Testis (tissue), 3 donors: ENCODE data around the gene CDH4. TPM values are rescaled to one million over a fixed set of nuclear protein-coding genes. Genes with fewer than 3 reads are reported as not detected.
"Not testable (repeated sequence)": the region's sequence is repeated elsewhere in the genome, so short reads cannot be mapped to it uniquely, and the experiment has no call there.

Experiments
- DNase-seq: peaks from one replicate; pipeline ENCODE4 v3.0.0-alpha.2; 2019
- H3K27ac ChIP-seq, 2 donors: fragments of 200-600 bp; sonication (generic); one replicate each; pipeline ENCODE4 v1.5.1; 2019
- H3K27me3 ChIP-seq: fragments of 200-600 bp; sonication (generic); one replicate; pipeline ENCODE4 v1.5.1; 2019
- H3K36me3 ChIP-seq: fragments of 200-600 bp; sonication (generic); one replicate; pipeline ENCODE4 v1.5.1; 2017; ENCODE audit warnings: low read depth; ENCODE audit errors: missing control alignments
- H3K4me1 ChIP-seq: fragments of 200-600 bp; sonication (generic); one replicate; pipeline ENCODE4 v1.5.1; 2019
- H3K4me3 ChIP-seq, 2 donors: fragments of 200-600 bp; sonication (generic); one replicate each; pipeline ENCODE4 v1.5.1; 2017 to 2019
- H3K9me3 ChIP-seq: fragments of 200-600 bp; sonication (generic); one replicate; pipeline ENCODE4 v1.5.1; 2017
- POLR2A ChIP-seq: fragments of 450-650 bp; IDR thresholded peaks from one replicate; pipeline ENCODE4 v1.6.1; 2017; ENCODE audit warnings: antibody characterized with exemption, mild to moderate bottlenecking, moderate library complexity
- WGBS, 2 donors: methylation state at CpG; one replicate each; pipeline ENCODE4 v1.1.5; 2018; 5-methylcytosine and 5-hydroxymethylcytosine counted together
- intact Hi-C: fragments of 100-400 bp; cut with DNase I; formaldehyde crosslinking; loops from one replicate; pipeline ENCODE4 v1.15.1; 2023; ENCODE audit warnings: low total_unique reads
- polyA plus RNA-seq: library from polyadenylated mRNA; stranded (reverse); fragments of 350-450 nt; fragmentation: Illumina TruSeq; extraction: RNeasy Lipid Tissue Mini Kit (QIAGEN cat#74804); gene quantifications from one replicate; pipeline ENCODE4 v1.2.3, GENCODE V29; 2014; ENCODE audit warnings: low read depth, low replicate concordance; ENCODE audit not compliant: insufficient read depth
- total RNA-seq, 2 donors: library from RNA; depleted of rRNA; stranded (reverse); fragments of >200 nt; gene quantifications; one replicate each; pipeline ENCODE4 v1.2.3, GENCODE V29; 2016
- TF ChIP-seq, protein P1 (sequence below), 3 experiments: fragments of 450-650 bp in 2 of 3; fragments of 200-600 bp in 1 of 3; sonication (generic) in 1 of 3; IDR thresholded peaks; one replicate each; pipeline ENCODE4 v1.5.1; 2016 to 2019; ENCODE audit warnings: antibody characterized with exemption in 3 of 3, mild to moderate bottlenecking in 2 of 3, moderate library complexity in 1 of 3

CDH4 gene
- total and polyA plus RNA-seq, 3 donors from 2014 or later: 1.4 to 3.3 (median 1.9) TPM

DNA sequence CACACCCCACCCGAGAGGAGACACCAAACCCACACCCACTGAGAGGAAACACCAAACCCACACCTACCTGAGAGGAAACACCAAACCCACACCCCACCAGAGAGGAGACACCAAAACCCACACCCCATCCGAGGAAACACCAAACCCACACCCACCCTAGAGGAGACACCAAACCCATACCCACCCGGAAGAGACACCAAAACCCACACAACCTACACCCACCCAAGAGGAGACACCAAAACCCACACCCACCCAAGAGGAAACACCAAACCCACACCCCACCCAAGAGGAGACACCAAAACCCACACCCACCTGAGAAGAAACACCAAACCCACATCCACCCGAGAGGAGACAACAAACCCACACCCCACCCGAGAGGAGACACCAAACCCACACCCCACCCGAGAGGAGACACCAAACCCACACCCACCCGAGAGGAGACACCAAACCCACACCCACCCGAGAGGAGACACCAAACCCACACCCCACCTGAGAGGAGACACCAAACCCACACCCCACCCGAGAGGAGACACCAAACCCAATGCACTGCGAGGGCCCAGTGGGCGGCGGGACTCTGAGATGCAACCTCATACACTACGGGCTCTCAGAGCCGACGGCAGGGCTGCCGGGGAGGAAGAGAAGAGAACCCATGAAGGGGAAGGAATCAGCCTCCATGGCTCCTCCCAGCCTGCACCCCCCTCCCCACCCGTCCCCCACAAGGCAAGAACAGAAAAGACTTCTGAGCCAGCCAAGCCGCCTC lies 730.3 kb downstream of the CDH4 start:
- Histone ChIP-seq H3K9me3 (no peaks in the 10 kb centered on the region), H3K27me3 (no peaks in the 10 kb centered on the region), H3K27ac (no peak overlapping the region), H3K4me3 (no peak overlapping the region), H3K36me3 (no peaks in the 10 kb centered on the region), H3K4me1 (no peaks in the 10 kb centered on the region)
- no peak for DNase-seq
- TF ChIP-seq POLR2A: no peak
- TF ChIP-seq, protein P1, sequence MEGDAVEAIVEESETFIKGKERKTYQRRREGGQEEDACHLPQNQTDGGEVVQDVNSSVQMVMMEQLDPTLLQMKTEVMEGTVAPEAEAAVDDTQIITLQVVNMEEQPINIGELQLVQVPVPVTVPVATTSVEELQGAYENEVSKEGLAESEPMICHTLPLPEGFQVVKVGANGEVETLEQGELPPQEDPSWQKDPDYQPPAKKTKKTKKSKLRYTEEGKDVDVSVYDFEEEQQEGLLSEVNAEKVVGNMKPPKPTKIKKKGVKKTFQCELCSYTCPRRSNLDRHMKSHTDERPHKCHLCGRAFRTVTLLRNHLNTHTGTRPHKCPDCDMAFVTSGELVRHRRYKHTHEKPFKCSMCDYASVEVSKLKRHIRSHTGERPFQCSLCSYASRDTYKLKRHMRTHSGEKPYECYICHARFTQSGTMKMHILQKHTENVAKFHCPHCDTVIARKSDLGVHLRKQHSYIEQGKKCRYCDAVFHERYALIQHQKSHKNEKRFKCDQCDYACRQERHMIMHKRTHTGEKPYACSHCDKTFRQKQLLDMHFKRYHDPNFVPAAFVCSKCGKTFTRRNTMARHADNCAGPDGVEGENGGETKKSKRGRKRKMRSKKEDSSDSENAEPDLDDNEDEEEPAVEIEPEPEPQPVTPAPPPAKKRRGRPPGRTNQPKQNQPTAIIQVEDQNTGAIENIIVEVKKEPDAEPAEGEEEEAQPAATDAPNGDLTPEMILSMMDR (IDR thresholded peaks at IDR 0.05): no peak
- WGBS, 2 donors: 80 to 90% methylated on average over 14 to 18 of the region's 18 CpGs
- intact Hi-C loops: no loop called here

DNA sequence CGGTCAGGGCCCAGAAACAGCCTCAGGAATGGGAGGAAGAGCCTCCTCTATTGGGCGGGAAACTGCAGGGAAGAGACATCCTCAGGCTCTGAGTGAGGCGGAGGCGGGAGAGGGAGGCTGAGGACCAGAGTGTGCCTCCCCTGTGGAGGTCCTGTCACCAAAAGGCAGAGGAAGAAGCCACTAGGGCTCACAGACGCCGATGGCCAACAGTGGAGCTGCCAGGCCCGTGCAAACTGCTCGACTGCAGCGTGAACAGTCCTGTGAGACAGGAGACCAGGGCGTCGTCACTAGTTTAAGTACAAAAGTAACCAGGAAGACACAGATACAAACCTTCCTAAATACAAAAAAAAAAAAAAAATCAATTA lies 730.9 kb downstream of the CDH4 start:
- no peak for DNase-seq
- H3K4me1 ChIP-seq: no peaks in the 10 kb centered on the region
- WGBS, 2 donors: 88 to 90% methylated on average over 11 of the region's 11 CpGs
- H3K9me3 ChIP-seq: no peaks in the 10 kb centered on the region
- no peak overlapping the region for H3K4me3 ChIP-seq
- no peaks in the 10 kb centered on the region for H3K27me3 ChIP-seq
- TF ChIP-seq POLR2A: no peak
- TF ChIP-seq, protein P1 (IDR thresholded peaks at IDR 0.05): no peak
- no peaks in the 10 kb centered on the region for H3K36me3 ChIP-seq
- intact Hi-C loops: no loop called here
- H3K27ac ChIP-seq: no peak overlapping the region

DNA sequence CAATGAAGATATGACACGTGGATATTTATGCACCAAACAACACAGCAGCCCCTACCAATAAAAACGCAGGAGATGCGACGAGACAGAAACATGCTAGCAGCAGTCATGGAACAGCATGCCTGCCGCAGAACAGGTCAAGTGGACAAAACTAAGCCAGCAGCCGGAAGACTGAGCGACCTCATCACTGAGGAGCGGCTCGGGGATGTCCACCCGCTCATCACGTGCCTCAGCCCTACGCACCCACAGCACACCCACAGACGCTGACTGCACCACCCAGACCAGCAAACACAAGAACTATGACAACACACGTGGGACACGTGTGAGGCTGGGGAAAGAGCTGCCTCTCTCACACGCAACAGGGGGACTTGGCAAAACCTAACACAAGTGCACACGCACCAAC lies 731.9 kb downstream of the CDH4 start:
- TF ChIP-seq POLR2A: no peak
- TF ChIP-seq, protein P1 (IDR thresholded peaks at IDR 0.05): no peak
- Histone ChIP-seq H3K4me3 (no peak overlapping the region), H3K27ac (no peak overlapping the region), H3K4me1 (no peaks in the 10 kb centered on the region), H3K9me3 (no peaks in the 10 kb centered on the region), H3K36me3 (no peaks in the 10 kb centered on the region), H3K27me3 (no peaks in the 10 kb centered on the region)
- no peak for DNase-seq
- 82 to 85% methylated on average over 11 to 17 of the region's 17 CpGs for WGBS, 2 donors
- intact Hi-C loops: no loop called here

DNA sequence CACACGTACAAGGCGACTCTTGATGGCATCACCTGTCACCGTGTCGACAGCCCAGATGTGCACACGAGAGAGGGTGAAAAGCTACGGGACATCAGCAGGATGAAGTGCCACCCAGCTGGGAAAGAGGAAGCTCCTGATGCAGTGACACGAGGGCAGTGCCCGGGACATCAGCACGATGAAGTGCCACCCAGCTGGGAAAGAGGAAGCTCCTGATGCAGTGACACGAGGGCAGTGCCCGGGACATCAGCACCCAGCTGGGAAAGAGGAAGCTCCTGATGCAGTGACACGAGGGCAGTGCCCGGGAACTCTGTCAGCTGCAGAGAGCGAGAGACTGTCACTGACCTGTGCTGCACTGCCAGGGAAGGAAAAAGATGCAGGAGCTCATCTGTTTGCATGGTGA lies 732.4 kb downstream of the CDH4 start:
- H3K27me3 ChIP-seq, H3K4me3 ChIP-seq, H3K36me3 ChIP-seq, intact Hi-C loops, H3K27ac ChIP-seq, H3K9me3 ChIP-seq, H3K4me1 ChIP-seq, DNase-seq: not testable (repeated sequence)
- 81 to 93% methylated on average over 12 to 14 of the region's 14 CpGs for WGBS, 2 donors

DNA sequence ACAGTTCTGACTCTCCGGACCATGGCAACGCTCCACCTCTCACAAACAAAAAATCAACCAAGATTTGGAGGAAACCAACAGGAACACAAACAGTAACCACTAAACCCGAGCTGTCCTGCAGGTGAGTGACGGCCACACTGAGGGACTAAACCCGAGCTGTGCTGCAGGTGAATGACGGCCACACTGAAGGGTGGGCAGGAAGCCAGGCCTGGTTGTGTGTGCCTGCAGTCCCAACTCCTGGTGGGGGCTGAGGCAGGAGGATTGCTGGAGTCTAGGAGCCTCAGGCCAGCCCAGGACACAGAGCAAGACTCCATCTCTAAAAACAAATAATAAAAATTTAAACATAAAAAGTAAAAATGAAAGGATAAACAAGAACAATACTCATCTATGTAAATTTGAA lies 733.0 kb downstream of the CDH4 start:
- intact Hi-C loops: no loop called here
- no peaks in the 10 kb centered on the region for H3K36me3 ChIP-seq
- H3K27me3 ChIP-seq: no peaks in the 10 kb centered on the region
- 94 to 95% methylated on average over 6 of the region's 6 CpGs for WGBS, 2 donors
- H3K4me3 ChIP-seq: no peak overlapping the region
- DNase-seq: no peak
- H3K9me3 ChIP-seq: no peaks in the 10 kb centered on the region
- H3K27ac ChIP-seq: no peak overlapping the region
- no peaks in the 10 kb centered on the region for H3K4me1 ChIP-seq
- TF ChIP-seq POLR2A: no peak
- TF ChIP-seq, protein P1 (IDR thresholded peaks at IDR 0.05): no peak
